GM23338 (cell line): ENCODE measurements around the gene TPGS1. TPM values are rescaled to one million over a fixed set of nuclear protein-coding genes. Genes with fewer than 3 reads are reported as not detected.

Experiments
- ATAC-seq: fragments of 200-7000 bp; cut with Tn5 transposase; 3 replicates; pipeline ENCODE4 v1.9.1; 2020
- DNase-seq: peaks from one replicate; pipeline ENCODE4 v3.0.0-alpha.2; 2015; ENCODE audit warnings: low spot score
- H2AFZ ChIP-seq: fragments of 200-600 bp; sonication (generic); 2 replicates; pipeline ENCODE4 v1.8.0; 2016; ENCODE audit warnings: antibody characterized with exemption, mild to moderate bottlenecking, moderate library complexity
- H3F3A ChIP-seq: fragments of 200-600 bp; sonication (generic); replicated peaks from 2 replicates; pipeline ENCODE4 v1.8.0; 2017; ENCODE audit warnings: antibody characterized with exemption, mixed run types, low read depth
- H3K27ac ChIP-seq: fragments of 200-600 bp; sonication (generic); 2 replicates; pipeline ENCODE4 v1.6.1; 2016; ENCODE audit warnings: low read depth
- H3K27me3 ChIP-seq: fragments of 200-600 bp; sonication (generic); 2 replicates; pipeline ENCODE4 v1.8.0; 2016; ENCODE audit warnings: mild to moderate bottlenecking, mixed run types, moderate library complexity; ENCODE audit not compliant: insufficient read depth
- H3K36me3 ChIP-seq: fragments of 200-600 bp; sonication (generic); 2 replicates; pipeline ENCODE4 v1.8.0; 2016; ENCODE audit warnings: mild to moderate bottlenecking; ENCODE audit not compliant: insufficient read depth
- H3K4me1 ChIP-seq: fragments of 200-600 bp; sonication (generic); 2 replicates; pipeline ENCODE4 v1.8.0; 2016; ENCODE audit warnings: mild to moderate bottlenecking, moderate library complexity; ENCODE audit not compliant: insufficient read depth
- H3K4me2 ChIP-seq: fragments of 200-600 bp; sonication (generic); 2 replicates; pipeline ENCODE4 v1.7.1; 2017; ENCODE audit warnings: mixed run types
- H3K4me3 ChIP-seq: fragments of 200-600 bp; sonication (generic); 2 replicates; pipeline ENCODE4 v1.6.1; 2016; ENCODE audit warnings: mixed run types
- H3K79me2 ChIP-seq: fragments of 200-600 bp; sonication (generic); replicated peaks from 2 replicates; pipeline ENCODE4 v1.8.0; 2017; ENCODE audit warnings: mild to moderate bottlenecking; ENCODE audit not compliant: insufficient read depth
- H3K9me2 ChIP-seq: fragments of 200-600 bp; sonication (generic); 2 replicates; pipeline ENCODE4 v1.8.0; 2017; ENCODE audit not compliant: insufficient read depth
- H4K20me1 ChIP-seq: fragments of 200-600 bp; sonication (generic); replicated peaks from 2 replicates; pipeline ENCODE4 v1.8.0; 2017; ENCODE audit warnings: mild to moderate bottlenecking; ENCODE audit not compliant: insufficient read depth
- H3K27ac Mint-ChIP-seq: 2 replicates; pipeline ENCODE4 v1.8.0; 2020; ENCODE audit warnings: inconsistent platforms, mild to moderate bottlenecking, moderate library complexity, mixed read lengths
- H3K27me3 Mint-ChIP-seq: 3 replicates; pipeline ENCODE4 v1.8.0; 2022; ENCODE audit warnings: low read depth, mild to moderate bottlenecking, moderate library complexity, mixed read lengths, inconsistent platforms; ENCODE audit not compliant: insufficient read depth, poor library complexity
- H3K36me3 Mint-ChIP-seq: 3 replicates; pipeline ENCODE4 v1.8.0; 2021; ENCODE audit warnings: low read depth, mild to moderate bottlenecking, inconsistent platforms, moderate library complexity, mixed read lengths
- H3K4me1 Mint-ChIP-seq: 3 replicates; pipeline ENCODE4 v1.8.0; 2020; ENCODE audit warnings: mild to moderate bottlenecking, inconsistent platforms, mixed read lengths
- H3K4me3 Mint-ChIP-seq: 3 replicates; pipeline ENCODE4 v1.8.0; 2021; ENCODE audit warnings: moderate library complexity, mild to moderate bottlenecking, inconsistent platforms, mixed read lengths
- H3K9me3 Mint-ChIP-seq: 3 replicates; pipeline ENCODE4 v1.8.0; 2020; ENCODE audit warnings: moderate library complexity, mild to moderate bottlenecking, inconsistent platforms, mixed read lengths
- CREB1 ChIP-seq: fragments of 250-450 bp; sonication (Bioruptor Pico); IDR thresholded peaks from 2 replicates; pipeline ENCODE4 v1.5.0; 2020; ENCODE audit warnings: low read depth, mild to moderate bottlenecking, moderate library complexity
- EZH2phosphoT487 ChIP-seq: fragments of 200-600 bp; sonication (generic); IDR thresholded peaks from one replicate; pipeline ENCODE4 v1.8.1; 2018; ENCODE audit warnings: antibody characterized with exemption; ENCODE audit not compliant: unreplicated experiment
- JUNB ChIP-seq: IDR thresholded peaks from one replicate; pipeline ENCODE4 v1.6.1; 2016; ENCODE audit warnings: antibody characterized with exemption; ENCODE audit not compliant: unreplicated experiment
- NANOG ChIP-seq: IDR thresholded peaks from 2 replicates; pipeline ENCODE4 v1.6.1; 2016; ENCODE audit warnings: antibody characterized with exemption, borderline replicate concordance
- POLR2AphosphoS5 ChIP-seq: IDR thresholded peaks from 2 replicates; pipeline ENCODE4 v1.6.1; 2016; ENCODE audit warnings: antibody characterized with exemption, low read depth
- STAT1 ChIP-seq: IDR thresholded peaks from one replicate; pipeline ENCODE4 v1.6.1; 2016; ENCODE audit warnings: antibody characterized with exemption; ENCODE audit not compliant: unreplicated experiment
- ZNF114 ChIP-seq: fragments of 250-450 bp; sonication (Bioruptor Pico); IDR thresholded peaks from 2 replicates; pipeline ENCODE4 v1.5.0; 2020; ENCODE audit warnings: mild to moderate bottlenecking, moderate library complexity
- ZNF331 ChIP-seq: fragments of 250-450 bp; sonication (Bioruptor Pico); IDR thresholded peaks from 2 replicates; pipeline ENCODE4 v1.5.0; 2020; ENCODE audit warnings: low read depth, mild to moderate bottlenecking, moderate library complexity
- polyA plus RNA-seq: library from polyadenylated mRNA; unstranded; fragments of >200 nt; fragmentation: Nextera tagmentation; extraction: Ambion mirVana; gene quantifications from 2 replicates; pipeline ENCODE4 v1.2.1, GENCODE V29; 2016
- total RNA-seq: library from RNA; depleted of rRNA; stranded (reverse); fragments of >200 nt; shearing (Covaris generic); gene quantifications from 2 replicates; pipeline ENCODE4 v1.2.3, GENCODE V29; 2014
- TF ChIP-seq, protein P1 (sequence below): fragments of 250-450 bp; sonication (Bioruptor Pico); IDR thresholded peaks from 2 replicates; pipeline ENCODE4 v1.5.0; 2020; ENCODE audit warnings: mild to moderate bottlenecking, moderate library complexity
- TF ChIP-seq, protein P2 (sequence below), 2 experiments: fragments of 200-600 bp in 1 of 2; sonication (generic) in 1 of 2; conservative IDR thresholded peaks; 2 replicates each; pipeline versions ENCODE4 v1.5.1 to v1.6.1; 2016 to 2017; ENCODE audit warnings: antibody characterized with exemption in 2 of 2, low read depth in 2 of 2, mild to moderate bottlenecking in 2 of 2, moderate library complexity in 1 of 2
- TF ChIP-seq, protein P3 (sequence below): IDR thresholded peaks from one replicate; pipeline ENCODE4 v1.6.1; 2018; ENCODE audit warnings: antibody characterized with exemption; ENCODE audit not compliant: unreplicated experiment

The TPGS1 gene
- total and polyA plus RNA-seq, 2 experiments from 2014 or later: 11.9 to 38.4 TPM

DNA sequence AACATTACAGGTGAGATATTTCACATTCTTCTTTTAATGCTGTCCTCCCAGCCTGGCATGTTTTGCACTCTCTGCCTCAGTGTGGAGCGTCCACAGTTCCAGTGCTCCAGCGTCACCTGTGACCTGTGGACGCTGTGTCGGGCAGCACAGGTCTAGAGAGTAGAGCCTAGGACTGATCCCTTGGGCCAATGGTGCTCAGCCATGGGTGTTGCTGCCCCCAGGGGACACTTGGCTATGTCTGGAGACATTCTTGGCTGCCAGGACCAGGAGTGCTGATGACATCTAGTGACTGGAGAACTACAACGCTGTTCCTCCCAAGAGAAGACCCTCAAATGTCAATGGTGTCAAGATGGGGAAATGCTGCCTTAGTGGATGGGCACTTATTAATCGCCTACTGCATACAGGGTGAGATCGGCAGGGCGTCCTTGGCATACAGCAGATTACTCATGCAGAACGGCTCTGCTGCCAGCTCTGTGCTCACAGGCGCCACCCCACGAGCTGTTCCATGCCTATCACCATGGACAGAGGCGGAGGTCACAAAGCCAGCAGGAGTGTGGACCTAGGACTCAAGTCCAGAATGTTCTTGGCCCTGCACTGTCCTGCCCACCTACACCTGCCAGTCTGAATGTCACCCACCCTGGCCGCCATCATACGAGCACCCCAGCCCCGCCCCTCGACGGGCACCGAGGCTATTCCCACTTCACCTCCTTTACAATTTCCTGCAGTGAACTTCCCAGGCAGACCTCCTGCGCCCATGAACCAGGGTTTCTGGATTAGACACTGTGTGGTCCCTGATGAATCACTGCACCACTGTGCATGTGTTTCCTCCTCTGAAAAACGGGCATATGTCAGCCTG lies 24.9 kb upstream of the TPGS1 start:
- TF ChIP-seq, protein P1, sequence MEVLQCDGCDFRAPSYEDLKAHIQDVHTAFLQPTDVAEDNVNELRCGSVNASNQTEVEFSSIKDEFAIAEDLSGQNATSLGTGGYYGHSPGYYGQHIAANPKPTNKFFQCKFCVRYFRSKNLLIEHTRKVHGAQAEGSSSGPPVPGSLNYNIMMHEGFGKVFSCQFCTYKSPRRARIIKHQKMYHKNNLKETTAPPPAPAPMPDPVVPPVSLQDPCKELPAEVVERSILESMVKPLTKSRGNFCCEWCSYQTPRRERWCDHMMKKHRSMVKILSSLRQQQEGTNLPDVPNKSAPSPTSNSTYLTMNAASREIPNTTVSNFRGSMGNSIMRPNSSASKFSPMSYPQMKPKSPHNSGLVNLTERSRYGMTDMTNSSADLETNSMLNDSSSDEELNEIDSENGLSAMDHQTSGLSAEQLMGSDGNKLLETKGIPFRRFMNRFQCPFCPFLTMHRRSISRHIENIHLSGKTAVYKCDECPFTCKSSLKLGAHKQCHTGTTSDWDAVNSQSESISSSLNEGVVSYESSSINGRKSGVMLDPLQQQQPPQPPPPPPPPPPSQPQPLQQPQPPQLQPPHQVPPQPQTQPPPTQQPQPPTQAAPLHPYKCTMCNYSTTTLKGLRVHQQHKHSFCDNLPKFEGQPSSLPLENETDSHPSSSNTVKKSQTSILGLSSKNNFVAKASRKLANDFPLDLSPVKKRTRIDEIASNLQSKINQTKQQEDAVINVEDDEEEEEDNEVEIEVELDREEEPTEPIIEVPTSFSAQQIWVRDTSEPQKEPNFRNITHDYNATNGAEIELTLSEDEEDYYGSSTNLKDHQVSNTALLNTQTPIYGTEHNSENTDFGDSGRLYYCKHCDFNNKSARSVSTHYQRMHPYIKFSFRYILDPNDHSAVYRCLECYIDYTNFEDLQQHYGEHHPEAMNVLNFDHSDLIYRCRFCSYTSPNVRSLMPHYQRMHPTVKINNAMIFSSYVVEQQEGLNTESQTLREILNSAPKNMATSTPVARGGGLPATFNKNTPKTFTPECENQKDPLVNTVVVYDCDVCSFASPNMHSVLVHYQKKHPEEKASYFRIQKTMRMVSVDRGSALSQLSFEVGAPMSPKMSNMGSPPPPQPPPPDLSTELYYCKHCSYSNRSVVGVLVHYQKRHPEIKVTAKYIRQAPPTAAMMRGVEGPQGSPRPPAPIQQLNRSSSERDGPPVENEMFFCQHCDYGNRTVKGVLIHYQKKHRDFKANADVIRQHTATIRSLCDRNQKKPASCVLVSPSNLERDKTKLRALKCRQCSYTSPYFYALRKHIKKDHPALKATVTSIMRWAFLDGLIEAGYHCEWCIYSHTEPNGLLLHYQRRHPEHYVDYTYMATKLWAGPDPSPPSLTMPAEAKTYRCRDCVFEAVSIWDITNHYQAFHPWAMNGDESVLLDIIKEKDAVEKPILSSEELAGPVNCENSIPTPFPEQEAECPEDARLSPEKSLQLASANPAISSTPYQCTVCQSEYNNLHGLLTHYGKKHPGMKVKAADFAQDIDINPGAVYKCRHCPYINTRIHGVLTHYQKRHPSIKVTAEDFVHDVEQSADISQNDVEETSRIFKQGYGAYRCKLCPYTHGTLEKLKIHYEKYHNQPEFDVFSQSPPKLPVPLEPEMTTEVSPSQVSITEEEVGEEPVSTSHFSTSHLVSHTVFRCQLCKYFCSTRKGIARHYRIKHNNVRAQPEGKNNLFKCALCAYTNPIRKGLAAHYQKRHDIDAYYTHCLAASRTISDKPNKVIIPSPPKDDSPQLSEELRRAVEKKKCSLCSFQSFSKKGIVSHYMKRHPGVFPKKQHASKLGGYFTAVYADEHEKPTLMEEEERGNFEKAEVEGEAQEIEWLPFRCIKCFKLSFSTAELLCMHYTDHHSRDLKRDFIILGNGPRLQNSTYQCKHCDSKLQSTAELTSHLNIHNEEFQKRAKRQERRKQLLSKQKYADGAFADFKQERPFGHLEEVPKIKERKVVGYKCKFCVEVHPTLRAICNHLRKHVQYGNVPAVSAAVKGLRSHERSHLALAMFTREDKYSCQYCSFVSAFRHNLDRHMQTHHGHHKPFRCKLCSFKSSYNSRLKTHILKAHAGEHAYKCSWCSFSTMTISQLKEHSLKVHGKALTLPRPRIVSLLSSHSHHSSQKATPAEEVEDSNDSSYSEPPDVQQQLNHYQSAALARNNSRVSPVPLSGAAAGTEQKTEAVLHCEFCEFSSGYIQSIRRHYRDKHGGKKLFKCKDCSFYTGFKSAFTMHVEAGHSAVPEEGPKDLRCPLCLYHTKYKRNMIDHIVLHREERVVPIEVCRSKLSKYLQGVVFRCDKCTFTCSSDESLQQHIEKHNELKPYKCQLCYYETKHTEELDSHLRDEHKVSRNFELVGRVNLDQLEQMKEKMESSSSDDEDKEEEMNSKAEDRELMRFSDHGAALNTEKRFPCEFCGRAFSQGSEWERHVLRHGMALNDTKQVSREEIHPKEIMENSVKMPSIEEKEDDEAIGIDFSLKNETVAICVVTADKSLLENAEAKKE (CRISPR knock-in tag): no peak
- TF ChIP-seq POLR2AphosphoS5 (no peak), CREB1 (CRISPR knock-in tag) (no peak), ZNF114 (no peak), NANOG (no peak), STAT1 (no peak), JUNB (no peak), EZH2phosphoT487 (no peak), ZNF331 (no peak)
- TF ChIP-seq, protein P2, sequence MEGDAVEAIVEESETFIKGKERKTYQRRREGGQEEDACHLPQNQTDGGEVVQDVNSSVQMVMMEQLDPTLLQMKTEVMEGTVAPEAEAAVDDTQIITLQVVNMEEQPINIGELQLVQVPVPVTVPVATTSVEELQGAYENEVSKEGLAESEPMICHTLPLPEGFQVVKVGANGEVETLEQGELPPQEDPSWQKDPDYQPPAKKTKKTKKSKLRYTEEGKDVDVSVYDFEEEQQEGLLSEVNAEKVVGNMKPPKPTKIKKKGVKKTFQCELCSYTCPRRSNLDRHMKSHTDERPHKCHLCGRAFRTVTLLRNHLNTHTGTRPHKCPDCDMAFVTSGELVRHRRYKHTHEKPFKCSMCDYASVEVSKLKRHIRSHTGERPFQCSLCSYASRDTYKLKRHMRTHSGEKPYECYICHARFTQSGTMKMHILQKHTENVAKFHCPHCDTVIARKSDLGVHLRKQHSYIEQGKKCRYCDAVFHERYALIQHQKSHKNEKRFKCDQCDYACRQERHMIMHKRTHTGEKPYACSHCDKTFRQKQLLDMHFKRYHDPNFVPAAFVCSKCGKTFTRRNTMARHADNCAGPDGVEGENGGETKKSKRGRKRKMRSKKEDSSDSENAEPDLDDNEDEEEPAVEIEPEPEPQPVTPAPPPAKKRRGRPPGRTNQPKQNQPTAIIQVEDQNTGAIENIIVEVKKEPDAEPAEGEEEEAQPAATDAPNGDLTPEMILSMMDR (conservative IDR thresholded peaks at IDR 0.05; ENCODE audit: low read depth in 2 of 2): peak; percentile 26 to 55; a peak in 3 of 4 replicates
- TF ChIP-seq, protein P3, sequence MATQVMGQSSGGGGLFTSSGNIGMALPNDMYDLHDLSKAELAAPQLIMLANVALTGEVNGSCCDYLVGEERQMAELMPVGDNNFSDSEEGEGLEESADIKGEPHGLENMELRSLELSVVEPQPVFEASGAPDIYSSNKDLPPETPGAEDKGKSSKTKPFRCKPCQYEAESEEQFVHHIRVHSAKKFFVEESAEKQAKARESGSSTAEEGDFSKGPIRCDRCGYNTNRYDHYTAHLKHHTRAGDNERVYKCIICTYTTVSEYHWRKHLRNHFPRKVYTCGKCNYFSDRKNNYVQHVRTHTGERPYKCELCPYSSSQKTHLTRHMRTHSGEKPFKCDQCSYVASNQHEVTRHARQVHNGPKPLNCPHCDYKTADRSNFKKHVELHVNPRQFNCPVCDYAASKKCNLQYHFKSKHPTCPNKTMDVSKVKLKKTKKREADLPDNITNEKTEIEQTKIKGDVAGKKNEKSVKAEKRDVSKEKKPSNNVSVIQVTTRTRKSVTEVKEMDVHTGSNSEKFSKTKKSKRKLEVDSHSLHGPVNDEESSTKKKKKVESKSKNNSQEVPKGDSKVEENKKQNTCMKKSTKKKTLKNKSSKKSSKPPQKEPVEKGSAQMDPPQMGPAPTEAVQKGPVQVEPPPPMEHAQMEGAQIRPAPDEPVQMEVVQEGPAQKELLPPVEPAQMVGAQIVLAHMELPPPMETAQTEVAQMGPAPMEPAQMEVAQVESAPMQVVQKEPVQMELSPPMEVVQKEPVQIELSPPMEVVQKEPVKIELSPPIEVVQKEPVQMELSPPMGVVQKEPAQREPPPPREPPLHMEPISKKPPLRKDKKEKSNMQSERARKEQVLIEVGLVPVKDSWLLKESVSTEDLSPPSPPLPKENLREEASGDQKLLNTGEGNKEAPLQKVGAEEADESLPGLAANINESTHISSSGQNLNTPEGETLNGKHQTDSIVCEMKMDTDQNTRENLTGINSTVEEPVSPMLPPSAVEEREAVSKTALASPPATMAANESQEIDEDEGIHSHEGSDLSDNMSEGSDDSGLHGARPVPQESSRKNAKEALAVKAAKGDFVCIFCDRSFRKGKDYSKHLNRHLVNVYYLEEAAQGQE: peak; percentile 71
- H4K20me1 ChIP-seq: no peaks in the 10 kb centered on the region
- Mint-ChIP-seq H3K9me3 (peaks cover 36% of the 10 kb centered on the region), H3K27me3 (peaks cover 47% of the 10 kb centered on the region), H3K4me1 (peaks cover 16% of the 10 kb centered on the region), H3K27ac (no peak overlapping the region), H3K4me3 (no peak overlapping the region), H3K36me3 (peaks cover 14% of the 10 kb centered on the region)
- H3K4me2 ChIP-seq: no peak overlapping the region
- no peaks in the 10 kb centered on the region for H3K4me1 ChIP-seq
- H3K27ac ChIP-seq: no peak overlapping the region
- no peaks in the 10 kb centered on the region for H3K36me3 ChIP-seq
- DNase-seq (no peak), ATAC-seq (peak; percentile 15; the same call in 1 of the 3 replicates)
- H3F3A ChIP-seq: peaks cover 16% of the 10 kb centered on the region
- H3K4me3 ChIP-seq: no peak overlapping the region
- H2AFZ ChIP-seq: no peak overlapping the region
- H3K9me2 ChIP-seq: peaks cover 3% of the 10 kb centered on the region; the same call in 1 of the 2 replicates
- H3K27me3 ChIP-seq: no peaks in the 10 kb centered on the region
- H3K79me2 ChIP-seq: no peaks in the 10 kb centered on the region
